Measurements from ENCODE around the gene TANC1. TPM values are rescaled to one million over a fixed set of nuclear protein-coding genes. Genes with fewer than 3 reads are reported as not detected.

TANC1 gene
- total and polyA plus RNA-seq, 2 donors (not counting 3 experiments of a cell fraction or from before 2014, with no cell fraction given) = 58.9 to 99.4 TPM

DNA sequence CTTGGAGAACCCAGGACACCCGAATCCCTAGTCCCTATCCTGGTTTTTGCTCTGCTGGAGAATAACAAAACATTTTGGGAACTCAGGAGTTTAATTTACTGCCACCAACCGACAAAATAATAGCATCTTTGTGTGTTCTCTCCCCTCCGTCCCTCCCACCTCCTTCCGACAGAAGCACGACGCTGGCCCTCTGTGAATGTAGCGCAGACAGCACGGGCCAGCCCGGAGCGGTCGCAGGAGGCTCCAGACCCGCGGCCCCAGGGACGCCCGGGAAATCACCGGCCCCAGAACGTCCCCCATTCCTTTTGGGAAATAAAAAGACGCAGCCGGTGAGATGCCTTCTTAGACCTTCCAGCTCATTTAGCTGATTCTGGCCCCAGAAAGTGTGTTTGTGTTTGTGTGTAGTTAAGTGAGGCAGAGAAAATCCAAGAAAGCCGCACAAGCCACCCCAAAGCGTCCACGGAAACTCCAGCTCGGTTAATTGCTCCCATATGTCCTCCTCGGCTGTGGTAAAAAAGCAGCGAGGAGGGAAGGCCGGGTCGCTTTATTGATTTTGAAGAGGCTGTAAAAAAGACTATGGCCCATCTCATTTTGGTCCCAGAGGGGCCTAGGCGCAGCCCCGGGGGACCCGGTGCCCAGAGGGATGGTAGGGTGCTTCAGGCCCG is 577 bp upstream of the TANC1 start:
- peak overlapping the region; percentile 77 for H3K4me2 ChIP-seq (ENCODE audit: insufficient read depth, low read length)
- intact Hi-C loops (cut with micrococcal nuclease) = loop anchor here (1.0 kb wide), 3 partner anchors 14 to 62 kb away; no protein-coding TSS in a partner anchor
- peak overlapping the region; percentile 87 for H3K9ac ChIP-seq (replicated peaks; ENCODE audit: extremely low read depth, insufficient read depth, low read length)
- FAIRE-seq = peak; percentile 26
- no TSS peak for BruUV-seq (replicated peaks)
- no peaks in the 10 kb centered on the region for H3K9me3 ChIP-seq (replicated peaks; ENCODE audit: control insufficient read depth, insufficient read depth, low read length)
- H3K9me1 ChIP-seq (replicated peaks; ENCODE audit: control insufficient read depth, extremely low read depth, insufficient read depth, low read length) = no peaks in the 10 kb centered on the region
- POLR2A ChIA-PET = interaction anchor here (0.7 to 1.1 kb wide), 2 partner anchors 12 to 63 kb away, joined by 3 to 4 read pairs; no protein-coding TSS in a partner anchor
- peak overlapping the region; percentile 51 for H2AFZ ChIP-seq (ENCODE audit: low read depth, low read length)
- dilution Hi-C loops (cut with MboI; ENCODE audit: extremely low pct_ligation_motif_present, low sequenced_read_pairs) = no loop called here
- TF ChIP-seq, protein P1, sequence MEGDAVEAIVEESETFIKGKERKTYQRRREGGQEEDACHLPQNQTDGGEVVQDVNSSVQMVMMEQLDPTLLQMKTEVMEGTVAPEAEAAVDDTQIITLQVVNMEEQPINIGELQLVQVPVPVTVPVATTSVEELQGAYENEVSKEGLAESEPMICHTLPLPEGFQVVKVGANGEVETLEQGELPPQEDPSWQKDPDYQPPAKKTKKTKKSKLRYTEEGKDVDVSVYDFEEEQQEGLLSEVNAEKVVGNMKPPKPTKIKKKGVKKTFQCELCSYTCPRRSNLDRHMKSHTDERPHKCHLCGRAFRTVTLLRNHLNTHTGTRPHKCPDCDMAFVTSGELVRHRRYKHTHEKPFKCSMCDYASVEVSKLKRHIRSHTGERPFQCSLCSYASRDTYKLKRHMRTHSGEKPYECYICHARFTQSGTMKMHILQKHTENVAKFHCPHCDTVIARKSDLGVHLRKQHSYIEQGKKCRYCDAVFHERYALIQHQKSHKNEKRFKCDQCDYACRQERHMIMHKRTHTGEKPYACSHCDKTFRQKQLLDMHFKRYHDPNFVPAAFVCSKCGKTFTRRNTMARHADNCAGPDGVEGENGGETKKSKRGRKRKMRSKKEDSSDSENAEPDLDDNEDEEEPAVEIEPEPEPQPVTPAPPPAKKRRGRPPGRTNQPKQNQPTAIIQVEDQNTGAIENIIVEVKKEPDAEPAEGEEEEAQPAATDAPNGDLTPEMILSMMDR (IDR thresholded peaks at IDR 0.05; ENCODE audit: extremely low read depth in 1 of 2, insufficient read depth in 1 of 2, low read depth in 1 of 2, low read length in 2 of 2) = no peak
- peaks cover 13% of the 10 kb centered on the region for H4K20me1 ChIP-seq (replicated peaks; ENCODE audit: control insufficient read depth, extremely low read depth, insufficient read depth, low read length)
- H3K4me1 ChIP-seq (ENCODE audit: control insufficient read depth, extremely low read depth, insufficient read depth, low read length) = peaks cover 32% of the 10 kb centered on the region
- peaks cover 43% of the 10 kb centered on the region for H3K79me2 ChIP-seq (ENCODE audit: control insufficient read depth, insufficient read depth, low read length)
- no peaks in the 10 kb centered on the region for H3K36me3 ChIP-seq (ENCODE audit: control insufficient read depth in 2 of 2, extremely low read depth in 1 of 2, insufficient read depth in 2 of 2, low read length in 2 of 2)
- CTCF ChIA-PET = interaction anchor here (0.8 to 3.8 kb wide), 7 partner anchors 12 to 201 kb away, joined by 3 to 40 read pairs (median 8); no protein-coding TSS in a partner anchor
- DNase-seq (ENCODE audit: low read depth, low spot score) = peak; percentile 48
- H3K4me3 ChIP-seq (replicated peaks in 1 of 3; ENCODE audit: insufficient read depth in 1 of 3, low read depth in 1 of 3, low read length in 3 of 3) = peak overlapping the region; percentile 39 to 89 (median 41)
- H3K27me3 ChIP-seq (ENCODE audit: control insufficient read depth in 2 of 2, insufficient read depth in 2 of 2, low read length in 2 of 2) = no peaks in the 10 kb centered on the region
- H3K27ac ChIP-seq (ENCODE audit: insufficient read depth, low read depth, low read length) = peak overlapping the region; percentile 75

DNA sequence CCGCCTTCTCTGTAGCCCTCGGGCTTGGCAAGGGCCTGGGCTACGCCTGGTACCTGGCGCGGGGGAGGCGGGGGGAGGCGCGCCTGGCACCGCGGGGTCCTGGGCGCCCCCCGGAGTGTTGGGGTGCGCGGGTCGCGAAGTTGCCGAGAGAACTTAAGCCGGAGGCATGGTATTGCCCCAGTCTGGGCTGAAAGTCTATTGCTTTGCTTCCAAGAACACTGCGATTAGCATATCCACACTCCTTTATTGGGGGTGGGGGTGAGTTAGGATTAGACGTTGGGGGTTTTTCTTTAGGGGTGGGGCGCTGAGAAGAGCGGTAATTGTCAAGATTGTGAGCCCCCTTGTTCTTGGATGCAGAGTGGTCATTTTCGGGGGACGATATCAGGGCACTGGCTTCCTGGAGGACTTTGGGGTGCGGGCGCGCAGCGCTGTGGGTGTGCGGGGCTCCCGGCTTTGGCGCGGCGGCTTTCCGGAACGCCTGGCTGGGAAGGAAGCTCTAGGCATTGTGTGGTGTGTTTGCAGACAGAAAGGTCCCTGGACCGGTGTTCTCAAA is 798 bp downstream of the TANC1 start:
- Histone ChIP-seq H4K20me1 (replicated peaks; ENCODE audit: control insufficient read depth, extremely low read depth, insufficient read depth, low read length) (peaks cover 13% of the 10 kb centered on the region), H3K9ac (replicated peaks; ENCODE audit: extremely low read depth, insufficient read depth, low read length) (peak overlapping the region; percentile 87), H3K36me3 (ENCODE audit: control insufficient read depth in 2 of 2, extremely low read depth in 1 of 2, insufficient read depth in 2 of 2, low read length in 2 of 2) (no peaks in the 10 kb centered on the region), H3K79me2 (ENCODE audit: control insufficient read depth, insufficient read depth, low read length) (peaks cover 57% of the 10 kb centered on the region), H2AFZ (ENCODE audit: low read depth, low read length) (peak overlapping the region; percentile 1), H3K27me3 (ENCODE audit: control insufficient read depth in 2 of 2, insufficient read depth in 2 of 2, low read length in 2 of 2) (no peaks in the 10 kb centered on the region), H3K9me3 (replicated peaks; ENCODE audit: control insufficient read depth, insufficient read depth, low read length) (no peaks in the 10 kb centered on the region), H3K4me3 (replicated peaks in 1 of 3; ENCODE audit: insufficient read depth in 1 of 3, low read depth in 1 of 3, low read length in 3 of 3) (peak overlapping the region; percentile 80 to 89 (median 89)), H3K4me1 (ENCODE audit: control insufficient read depth, extremely low read depth, insufficient read depth, low read length) (peaks cover 36% of the 10 kb centered on the region), H3K27ac (ENCODE audit: insufficient read depth, low read depth, low read length) (peak overlapping the region; percentile 71), H3K9me1 (replicated peaks; ENCODE audit: control insufficient read depth, extremely low read depth, insufficient read depth, low read length) (no peaks in the 10 kb centered on the region), H3K4me2 (ENCODE audit: insufficient read depth, low read length) (peak overlapping the region; percentile 94)
- FAIRE-seq (no peak), DNase-seq (ENCODE audit: low read depth, low spot score) (peak; percentile 44)
- ChIA-PET POLR2A (interaction anchor here (1.1 kb wide), 2 partner anchors 32 to 62 kb away, joined by 3 to 4 read pairs; no protein-coding TSS in a partner anchor), CTCF (interaction anchor here (0.7 to 3.8 kb wide), 10 partner anchors 9 to 200 kb away, joined by 3 to 40 read pairs (median 4); no protein-coding TSS in a partner anchor)
- no peak for TF ChIP-seq JUN (IDR thresholded peaks at IDR 0.05; ENCODE audit: borderline replicate concordance, insufficient read depth, insufficient read length, low read depth)
- TF ChIP-seq, protein P2, sequence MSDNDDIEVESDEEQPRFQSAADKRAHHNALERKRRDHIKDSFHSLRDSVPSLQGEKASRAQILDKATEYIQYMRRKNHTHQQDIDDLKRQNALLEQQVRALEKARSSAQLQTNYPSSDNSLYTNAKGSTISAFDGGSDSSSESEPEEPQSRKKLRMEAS (IDR thresholded peaks at IDR 0.05; ENCODE audit: insufficient read depth, insufficient read length) = no peak
- no peak for TF ChIP-seq EZH2 (IDR thresholded peaks at IDR 0.05; ENCODE audit: borderline replicate concordance, low read depth, low read length, severe bottlenecking)
- no peak for TF ChIP-seq FOS (IDR thresholded peaks at IDR 0.05; ENCODE audit: borderline replicate concordance, insufficient read depth, low read length)
- TF ChIP-seq, protein P1 (IDR thresholded peaks at IDR 0.05; ENCODE audit: extremely low read depth in 1 of 2, insufficient read depth in 1 of 2, low read depth in 1 of 2, low read length in 2 of 2) = no peak
- no TSS peak for BruUV-seq (replicated peaks)
- intact Hi-C loops (cut with micrococcal nuclease) = loop anchor here (1.0 kb wide), 1 partner anchor 68 kb away; no protein-coding TSS in a partner anchor
- dilution Hi-C loops (cut with MboI; ENCODE audit: extremely low pct_ligation_motif_present, low sequenced_read_pairs) = no loop called here
